A549 (cell line): ENCODE results near the gene SGSM2. TPM values are rescaled to one million over a fixed set of nuclear protein-coding genes. Genes with fewer than 3 reads are reported as not detected.

Experiments used
- ATAC-seq, 2 experiments: fragments of 200-7000 bp in 1 of 2; fragments of >200 bp in 1 of 2; cut with Nextera tagmentation in 1 of 2; cut with Tn5 transposase in 1 of 2; 3 replicates each; pipeline versions ENCODE4 v1.8.0 to v1.9.1; 2018 to 2020; ENCODE audit warnings: mild to moderate bottlenecking in 1 of 2, moderate library complexity in 1 of 2
- CTCF ChIA-PET: fragments of 300-600 bp; sonication (Branson Sonifier 250); formaldehyde crosslinking; extraction: SDS; loops from one replicate; lab custom pipeline; 2021; ENCODE audit warnings: antibody characterized with exemption, inconsistent platforms; lab: Yijun Ruan, JAX
- POLR2A ChIA-PET: fragments of 350-600 bp; formaldehyde crosslinking; extraction: SDS; loops from one replicate; lab custom pipeline; 2021; ENCODE audit warnings: antibody characterized with exemption, inconsistent platforms; lab: Yijun Ruan, JAX
- DNase-seq, 2 experiments: peaks; one replicate each; pipeline versions ENCODE4 v3.0.0 to v3.0.0-alpha.2; 2011 to 2016; ENCODE audit warnings: low read depth in 1 of 2, low spot score in 1 of 2
- FAIRE-seq: peaks from 2 replicates; lab custom pipeline; 2011; peaks lifted over from hg19 to GRCh38; lab: Jason Lieb, UNC
- H3K27ac ChIP-seq, 2 experiments: fragments of >200 bp; sonication (Bioruptor Twin); formaldehyde crosslinking; 3 replicates each; pipeline ENCODE4 v1.5.1; 2016 to 2017
- H3K4me1 ChIP-seq: fragments of >200 bp; sonication (Bioruptor Twin); formaldehyde crosslinking; 3 replicates; pipeline ENCODE4 v1.6.1; 2016
- H3K4me2 ChIP-seq: fragments of >200 bp; sonication (Bioruptor Twin); formaldehyde crosslinking; 3 replicates; pipeline ENCODE4 v1.6.1; 2016
- H3K4me3 ChIP-seq: fragments of >200 bp; sonication (Bioruptor Twin); formaldehyde crosslinking; 3 replicates; pipeline ENCODE4 v1.5.1; 2016
- H3K9me3 ChIP-seq: fragments of >200 bp; sonication (Bioruptor Twin); formaldehyde crosslinking; 3 replicates; pipeline ENCODE4 v1.6.1; 2016
- ATOH8 ChIP-seq: fragments of 250-450 bp; sonication (Bioruptor Pico); IDR thresholded peaks from 2 replicates; pipeline ENCODE4 v1.5.0; 2020; ENCODE audit warnings: low read depth, mild to moderate bottlenecking, moderate library complexity
- CHD2 ChIP-seq: fragments of 150-350 bp; IDR thresholded peaks from 2 replicates; pipeline ENCODE4 v1.6.1; 2014; ENCODE audit warnings: low read length; ENCODE audit not compliant: partially characterized antibody
- CHD4 ChIP-seq: fragments of 200-600 bp; sonication (generic); IDR thresholded peaks from 2 replicates; pipeline ENCODE4 v1.6.1; 2016; ENCODE audit warnings: antibody characterized with exemption, mild to moderate bottlenecking, borderline replicate concordance
- HEYL ChIP-seq: fragments of 250-450 bp; sonication (Bioruptor Pico); IDR thresholded peaks from 2 replicates; pipeline ENCODE4 v1.8.0; 2021; ENCODE audit warnings: mild to moderate bottlenecking, moderate library complexity
- HOXB5 ChIP-seq: fragments of 250-450 bp; sonication (Bioruptor Pico); IDR thresholded peaks from 2 replicates; pipeline ENCODE4 v1.5.0; 2020; ENCODE audit warnings: mild to moderate bottlenecking, moderate library complexity
- KDM1A ChIP-seq: fragments of 200-600 bp; sonication (generic); IDR thresholded peaks from 2 replicates; pipeline ENCODE4 v1.6.1; 2016; ENCODE audit warnings: low read depth, mild to moderate bottlenecking
- MAX ChIP-seq: IDR thresholded peaks from 2 replicates; pipeline ENCODE4 v1.6.1; 2012
- MAZ ChIP-seq: fragments of 150-350 bp; IDR thresholded peaks from 2 replicates; pipeline ENCODE4 v1.6.1; 2014; ENCODE audit warnings: antibody characterized with exemption, low read depth, low read length, borderline replicate concordance
- NPAS2 ChIP-seq: fragments of 250-450 bp; sonication (Bioruptor Pico); IDR thresholded peaks from 2 replicates; pipeline ENCODE4 v1.8.0; 2022; ENCODE audit warnings: mild to moderate bottlenecking, moderate library complexity, borderline replicate concordance
- NR3C1 ChIP-seq: fragments of >200 bp; sonication (Bioruptor Twin); formaldehyde crosslinking; IDR thresholded peaks from 3 replicates; pipeline ENCODE4 v1.6.1; 2017
- PHF8 ChIP-seq: fragments of 200-600 bp; sonication (generic); IDR thresholded peaks from 2 replicates; pipeline ENCODE4 v1.6.1; 2016; ENCODE audit warnings: low read depth, mild to moderate bottlenecking, antibody characterized with exemption, moderate library complexity, borderline replicate concordance
- RAD21 ChIP-seq, 2 experiments: fragments of >200 bp in 1 of 2; sonication (Bioruptor Twin) in 1 of 2; formaldehyde crosslinking in 1 of 2; IDR thresholded peaks in 1 of 2; conservative IDR thresholded peaks in 1 of 2; 2 replicates in 1 of 2; 3 replicates in 1 of 2; pipeline ENCODE4 v1.6.1; 2012 to 2018; ENCODE audit warnings: inconsistent platforms in 1 of 2
- RARB ChIP-seq: fragments of 250-450 bp; sonication (Bioruptor Pico); IDR thresholded peaks from 2 replicates; pipeline ENCODE4 v1.8.0; 2021; ENCODE audit warnings: mild to moderate bottlenecking, moderate library complexity
- RFX5 ChIP-seq: fragments of 450-650 bp; IDR thresholded peaks from 2 replicates; pipeline ENCODE4 v1.7.1; 2014; ENCODE audit warnings: antibody characterized with exemption, mild to moderate bottlenecking, moderate library complexity
- SMC3 ChIP-seq: fragments of >200 bp; sonication (Bioruptor Twin); formaldehyde crosslinking; IDR thresholded peaks from 3 replicates; pipeline ENCODE4 v1.6.1; 2018; ENCODE audit warnings: inconsistent platforms
- ZC3H11A ChIP-seq: fragments of 450-650 bp; IDR thresholded peaks from 2 replicates; pipeline ENCODE4 v1.6.1; 2014; ENCODE audit warnings: antibody characterized with exemption, mild to moderate bottlenecking
- ZNF302 ChIP-seq: fragments of 250-450 bp; sonication (Bioruptor Pico); IDR thresholded peaks from 2 replicates; pipeline ENCODE4 v1.9.0; 2021; ENCODE audit warnings: inconsistent platforms, mild to moderate bottlenecking, moderate library complexity
- WGBS: methylation state at CpG from one replicate; pipeline ENCODE4 v1.1.6; 2017; ENCODE audit errors: missing lambda C conversion rate; 5-methylcytosine and 5-hydroxymethylcytosine counted together
- polyA plus RNA-seq, 4 experiments: library from polyadenylated mRNA; depleted of rRNA in 3 of 4; stranded (reverse); fragments of >200 nt; fragmentation: RNase III in 1 of 4; extraction: RNeasy Plus Mini Kit Qiagen cat#74134 plus additional on column Dnase treatment in 1 of 4; gene quantifications; 2 replicates in 3 of 4; 3 replicates in 1 of 4; pipeline ENCODE4 v1.2.3, GENCODE V29; 2011 to 2017

SGSM2 gene
- polyA plus RNA-seq, 2 of the 4 experiments (the other 2 are of a cell fraction) = 24.9 to 53.3 TPM

- ChIA-PET POLR2A (interaction anchor here (1.4 kb wide), 1 partner anchor 9 kb away, joined by 3 read pairs; no protein-coding TSS in a partner anchor), CTCF (interaction anchor here (0.7 to 15.8 kb wide), 10 partner anchors 10 to 117 kb away, joined by 3 to 255 read pairs (median 6); partner anchors contain the start of gene TSR1)
- no peak overlapping the region for H3K4me2 ChIP-seq
- H3K9me3 ChIP-seq = no peaks in the 10 kb centered on the region
- DNase-seq (no peak), FAIRE-seq (no peak)
- H3K27ac ChIP-seq = no peak overlapping the region
- no peak overlapping the region for H3K4me3 ChIP-seq
- TF ChIP-seq SMC3 = no peak
- TF ChIP-seq RAD21 (conservative IDR thresholded peaks at IDR 0.05 in 1 of 2, IDR thresholded peaks at IDR 0.05 in 1 of 2) = peak in 1 of 2 experiments; percentile 38; a peak in 1 of 5 replicates
- TF ChIP-seq, all 56 proteins: peak for 1
- 90% methylated on average over 19 of the region's 20 CpGs for WGBS
- no peaks in the 10 kb centered on the region for H3K4me1 ChIP-seq
- peak; percentile 9 to 41; a peak in 3 of 6 replicates for ATAC-seq
Observed at GRCh38 chr17:2369551-2370210, 32.4 kb downstream of the SGSM2 start.

DNA sequence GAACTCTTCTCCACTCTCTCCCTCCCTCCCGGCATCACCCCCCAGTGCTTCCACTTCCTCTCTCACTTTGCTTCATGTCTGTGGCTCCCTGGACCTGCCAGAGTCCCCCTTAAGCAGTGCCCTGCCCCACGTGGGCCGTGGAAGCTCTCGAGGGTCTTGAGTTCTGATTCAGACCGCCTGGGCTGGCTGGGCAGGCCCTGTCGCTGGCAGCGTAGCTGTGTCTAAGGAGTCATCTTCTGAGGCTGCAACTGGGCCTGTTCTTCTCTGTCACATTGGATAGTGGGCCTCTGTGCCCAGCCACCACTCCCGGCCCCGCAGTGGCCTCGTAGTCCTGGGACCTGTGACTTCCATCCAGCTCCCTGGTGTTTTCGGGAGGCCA, 32.9 kb downstream of the SGSM2 start:
- ChIA-PET POLR2A (interaction anchor here (0.6 to 1.4 kb wide), 2 partner anchors 9 to 96 kb away, joined by 3 to 4 read pairs; no protein-coding TSS in a partner anchor), CTCF (interaction anchor here (0.9 to 15.8 kb wide), 6 partner anchors 10 to 47 kb away, joined by 3 to 255 read pairs (median 51); partner anchors contain the start of gene TSR1)
- Histone ChIP-seq H3K4me2 (no peak overlapping the region), H3K27ac (no peak overlapping the region), H3K4me1 (no peaks in the 10 kb centered on the region), H3K4me3 (no peak overlapping the region), H3K9me3 (no peaks in the 10 kb centered on the region)
- TF ChIP-seq MAX = no peak
- TF ChIP-seq NR3C1 = no peak
- TF ChIP-seq HOXB5 (CRISPR knock-in tag) = no peak
- TF ChIP-seq RAD21 (conservative IDR thresholded peaks at IDR 0.05 in 1 of 2, IDR thresholded peaks at IDR 0.05 in 1 of 2) = no peak
- TF ChIP-seq CHD4 = no peak
- no peak for TF ChIP-seq ZNF302
- no peak for TF ChIP-seq CHD2
- TF ChIP-seq ZC3H11A = no peak
- no peak for TF ChIP-seq RFX5
- TF ChIP-seq NPAS2 (CRISPR knock-in tag) = no peak
- TF ChIP-seq ATOH8 = no peak
- no peak for TF ChIP-seq RARB (CRISPR knock-in tag)
- TF ChIP-seq HEYL (CRISPR knock-in tag) = no peak
- TF ChIP-seq MAZ = no peak
- WGBS = 84% methylated on average over 11 of the region's 11 CpGs
- no peak for ATAC-seq
- FAIRE-seq = no peak
- DNase-seq = no peak

GRCh38 chr17:2371183-2372130, 34.2 kb downstream of the SGSM2 start:
- no peak for DNase-seq
- no peak overlapping the region for H3K27ac ChIP-seq
- CTCF ChIA-PET = interaction anchor here (1.2 to 15.8 kb wide), 4 partner anchors 8 to 318 kb away, joined by 3 to 255 read pairs (median 141); no protein-coding TSS in a partner anchor
- WGBS = 93% methylated on average over 27 of the region's 30 CpGs
- H3K9me3 ChIP-seq = no peaks in the 10 kb centered on the region
- no peak for FAIRE-seq
- no peak for ATAC-seq
- peak; percentile 27; the same call in 1 of the 2 replicates for TF ChIP-seq KDM1A
- no peak for TF ChIP-seq PHF8
- TF ChIP-seq, all 56 proteins: peak for 1
- H3K4me3 ChIP-seq = no peak overlapping the region
- H3K4me1 ChIP-seq = no peaks in the 10 kb centered on the region
- POLR2A ChIA-PET = no interaction called here
- no peak overlapping the region for H3K4me2 ChIP-seq
